H1 (cell line): ENCODE results near the gene ADCYAP1. TPM values are rescaled to one million over a fixed set of nuclear protein-coding genes. Genes with fewer than 3 reads are reported as not detected.
A peak's percentile ranks its signal among the peaks of the same experiment; 100 is the strongest.

Source experiments
- EP300 ChIP-seq, 2 experiments: IDR thresholded peaks; 1 replicate in 1 of 2; 2 replicates in 1 of 2; pipeline ENCODE4 v1.6.1; 2011 to 2012; ENCODE audit warnings: low read depth in 2 of 2, low read length in 2 of 2, mild to moderate bottlenecking in 2 of 2, borderline replicate concordance in 1 of 2, inconsistent platforms in 1 of 2, moderate library complexity in 1 of 2
- POU5F1 ChIP-seq: IDR thresholded peaks from 2 replicates; pipeline ENCODE4 v1.6.1; 2011; ENCODE audit warnings: low read depth, mild to moderate bottlenecking, low read length, moderate library complexity
- RNF2 ChIP-seq: fragments of 200-900, 300-1000 bp; sonication (generic); IDR thresholded peaks from 2 replicates; pipeline ENCODE4 v1.7.1; 2016; ENCODE audit warnings: borderline replicate concordance, low read depth, mild to moderate bottlenecking, antibody characterized with exemption, low read length; ENCODE audit not compliant: poor library complexity, severe bottlenecking; ENCODE audit errors: missing control alignments
- TAF1 ChIP-seq: IDR thresholded peaks from 2 replicates; pipeline ENCODE4 v1.6.1; 2011; ENCODE audit warnings: mild to moderate bottlenecking, low read depth, low read length
- polyA plus RNA-seq, 7 experiments: library from polyadenylated mRNA; depleted of rRNA in 3 of 7; stranded (reverse) in 5 of 7; unstranded in 2 of 7; fragments of >200 nt in 5 of 7; fragments of 200-250 nt in 2 of 7; gene quantifications; 1 replicate in 5 of 7; 2 replicates in 1 of 7; 4 replicates in 1 of 7; pipeline versions ENCODE4 v1.2.1 to v1.2.3, GENCODE V29; 2011 to 2013; ENCODE audit warnings: missing spikeins in 2 of 7, mixed read lengths in 2 of 7
- total RNA-seq: library from RNA; stranded (reverse); fragmentation: NEBNext Ultra II Directional; extraction: Animal tissue kit (Norgen Biotek cat#: 25700); gene quantifications from 2 replicates; pipeline ENCODE4 v1.2.1, GENCODE V29; 2021
- TF ChIP-seq, protein P1 (sequence below): IDR thresholded peaks from 2 replicates; pipeline ENCODE4 v1.6.1; 2012; ENCODE audit warnings: inconsistent platforms

Gene ADCYAP1
- total and polyA plus RNA-seq, 2 of the 8 experiments (the other 6 are each of a cell fraction or from before 2014, with no cell fraction given) = 0.02 TPM; not detected in 1

DNA sequence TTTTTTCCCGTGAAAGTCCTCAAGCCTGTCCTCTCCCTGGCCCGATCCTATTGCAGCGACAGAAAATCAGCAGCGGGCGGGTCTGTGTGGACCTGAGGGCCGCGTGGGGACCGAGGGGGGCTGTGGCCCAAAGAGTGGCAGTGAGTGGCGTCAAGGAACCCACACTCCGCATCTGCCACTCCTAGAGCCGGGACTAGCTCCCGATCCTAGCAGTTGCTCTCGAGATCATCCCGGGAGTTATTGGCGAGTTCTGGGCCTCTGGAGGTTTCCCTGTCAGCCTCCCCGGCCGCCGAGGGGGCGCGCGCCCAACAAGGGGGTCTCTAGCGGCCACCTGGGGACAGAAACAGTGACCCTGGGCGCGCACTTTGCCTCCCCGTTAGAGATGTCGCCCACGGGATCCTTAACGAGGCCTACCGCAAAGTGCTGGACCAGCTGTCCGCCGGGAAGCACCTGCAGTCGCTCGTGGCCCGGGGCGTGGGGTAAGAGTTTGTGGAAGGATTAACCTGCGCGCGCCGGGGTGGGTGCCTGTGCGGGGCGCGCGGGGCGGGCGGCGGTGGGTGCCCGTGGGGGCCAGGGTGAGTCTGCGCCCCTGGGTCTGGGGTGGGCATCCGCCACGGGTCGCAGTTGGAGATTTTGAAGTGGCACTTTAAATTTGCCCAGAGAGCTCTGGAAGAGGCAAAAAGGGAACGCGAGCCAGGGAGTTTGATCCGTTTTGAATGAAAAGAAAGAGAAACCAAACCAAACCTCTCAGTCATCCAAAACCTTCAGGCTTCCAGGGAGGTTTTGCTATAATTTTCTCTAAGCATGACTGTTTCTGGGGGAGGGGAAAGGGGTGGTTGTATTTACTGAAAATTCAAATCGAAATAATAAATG lies 3.5 kb downstream of the ADCYAP1 start (continued):
- TF ChIP-seq EP300 (IDR thresholded peaks at IDR 0.05; ENCODE audit: borderline replicate concordance in 1 of 2, low read depth in 2 of 2, low read length in 2 of 2) (no peak), RNF2 (peak; percentile 55), TAF1 (no peak), POU5F1 (no peak)
- TF ChIP-seq, protein P1, sequence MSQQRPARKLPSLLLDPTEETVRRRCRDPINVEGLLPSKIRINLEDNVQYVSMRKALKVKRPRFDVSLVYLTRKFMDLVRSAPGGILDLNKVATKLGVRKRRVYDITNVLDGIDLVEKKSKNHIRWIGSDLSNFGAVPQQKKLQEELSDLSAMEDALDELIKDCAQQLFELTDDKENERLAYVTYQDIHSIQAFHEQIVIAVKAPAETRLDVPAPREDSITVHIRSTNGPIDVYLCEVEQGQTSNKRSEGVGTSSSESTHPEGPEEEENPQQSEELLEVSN = no peak
